GM12874 (cell line): Measurements from ENCODE around the gene ZC4H2.

Source experiments
- CTCF ChIP-seq: IDR thresholded peaks from 2 replicates; pipeline ENCODE4 v1.5.1; 2011; ENCODE audit warnings: low read depth, mild to moderate bottlenecking, control low read depth, low read length, moderate library complexity; ENCODE audit not compliant: insufficient read depth

The ZC4H2 gene

GRCh38 chrX:64975989-64976672 is at the start of gene ZC4H2:
Gene ZC4H2, minus strand, starts transcription at chrX:64976450. Its CDS starts 73 bp downstream, at chrX:64976377.
- TF ChIP-seq CTCF = no peak

- no peak for TF ChIP-seq CTCF
Observed at GRCh38 chrX:65017451-65017850, 41.2 kb upstream of the ZC4H2 start.

- TF ChIP-seq CTCF = no peak
Observed at GRCh38 chrX:65014230-65014629, 38.0 kb upstream of the ZC4H2 start.

- TF ChIP-seq CTCF = no peak
Observed at GRCh38 chrX:65009459-65009858, 33.2 kb upstream of the ZC4H2 start.

GRCh38 chrX:64996805-64997204 is 20.6 kb upstream of the ZC4H2 start:
- TF ChIP-seq CTCF = no peak

- no peak for TF ChIP-seq CTCF
Observed at GRCh38 chrX:64994131-64994798, 18.0 kb upstream of the ZC4H2 start.

- no peak for TF ChIP-seq CTCF
Observed at GRCh38 chrX:64977830-64978229, 1.6 kb upstream of the ZC4H2 start.
